HL-60/S4 treated with retinoic acid at 250 ng/mL for 4 days and 3 days (cell line): ENCODE measurements around the gene CLCA2.
"Not testable (repeated sequence)": the region's sequence is repeated elsewhere in the genome, so short reads cannot be mapped to it uniquely, and the experiment has no call there.

Experiments used
- in situ Hi-C: fragments of 300-500 bp; cut with MboI; formaldehyde crosslinking; loops from 2 replicates; pipeline ENCODE4 v1.7.0; 2022; ENCODE audit warnings: low sequenced_read_pairs

The CLCA2 gene

DNA sequence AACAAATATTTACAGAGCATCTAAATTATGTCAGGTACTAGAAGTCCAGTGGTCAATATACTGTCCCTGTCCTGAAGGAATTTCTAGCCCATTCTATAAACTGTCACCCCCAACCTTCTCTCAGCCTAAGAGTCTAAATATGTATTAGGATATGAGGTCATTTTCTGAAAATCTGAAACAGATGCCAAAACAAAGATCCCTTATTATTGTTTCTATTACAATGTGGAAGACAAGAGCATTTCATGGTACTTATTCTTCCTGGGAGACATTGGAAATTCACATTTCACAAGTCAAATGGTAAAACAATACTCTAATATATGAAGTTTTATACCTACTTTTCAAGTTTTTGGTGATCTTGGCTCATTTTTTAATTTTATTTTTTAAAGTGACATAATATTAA, 47.3 kb downstream of the CLCA2 start:
- in situ Hi-C loops: no loop called here

DNA sequence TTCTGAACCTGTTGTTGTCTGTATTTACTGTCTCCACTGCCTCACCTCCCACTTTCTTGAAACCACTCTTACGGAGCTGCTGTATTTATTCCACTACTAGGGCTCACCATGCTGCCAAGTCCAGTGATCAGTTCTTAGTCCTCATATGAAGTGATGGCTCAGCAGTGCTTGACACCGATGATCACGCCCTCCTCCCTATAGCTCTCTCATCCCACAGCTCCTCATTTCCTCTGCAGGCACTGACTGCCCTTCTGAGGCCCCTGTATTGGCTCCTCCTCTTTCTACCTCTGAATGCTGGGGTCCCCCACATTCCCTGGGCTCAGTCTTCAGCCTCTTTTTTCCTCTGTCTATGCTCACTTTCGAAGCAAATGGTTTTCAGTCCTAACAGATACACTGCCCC, 48.2 kb downstream of the CLCA2 start:
- in situ Hi-C loops: no loop called here

DNA sequence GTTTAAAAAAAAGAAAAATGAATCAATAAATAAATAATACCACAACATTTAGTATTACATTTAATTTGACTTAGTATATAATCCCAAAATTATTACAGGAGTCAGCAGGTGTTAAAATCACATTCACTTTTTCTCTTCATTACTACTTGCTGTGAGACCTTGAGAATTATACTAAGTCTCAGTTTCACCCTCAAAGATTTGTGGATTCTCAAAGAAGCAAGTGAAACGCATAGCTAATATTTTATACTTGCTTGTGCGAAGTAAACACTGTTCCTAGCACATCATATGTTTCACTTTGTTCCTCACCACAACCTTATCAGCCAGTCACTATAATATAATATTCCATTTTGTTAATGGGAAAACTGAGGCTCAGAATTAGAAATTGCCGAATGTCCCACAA, 48.8 kb downstream of the CLCA2 start:
- in situ Hi-C loops: no loop called here

DNA sequence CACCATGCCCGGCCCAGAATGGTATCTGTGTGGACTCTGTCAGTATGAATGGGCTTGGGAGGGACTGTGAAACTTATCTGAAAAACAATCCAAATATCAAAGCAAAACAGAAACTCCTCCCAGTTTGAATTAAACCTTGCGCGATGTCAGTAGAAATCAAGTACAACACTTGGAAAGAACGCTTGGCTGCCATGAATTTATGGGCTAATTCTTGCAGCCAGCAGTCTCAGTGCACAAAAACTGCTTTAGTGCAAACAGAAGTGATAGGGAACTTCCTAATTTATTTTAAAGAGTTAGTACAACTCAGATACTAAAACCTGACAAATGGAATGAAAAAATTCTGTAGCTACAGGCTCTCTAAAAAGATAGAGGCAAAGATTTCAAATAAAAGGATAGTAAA, 53.3 kb downstream of the CLCA2 start:
- in situ Hi-C loops: no loop called here

DNA sequence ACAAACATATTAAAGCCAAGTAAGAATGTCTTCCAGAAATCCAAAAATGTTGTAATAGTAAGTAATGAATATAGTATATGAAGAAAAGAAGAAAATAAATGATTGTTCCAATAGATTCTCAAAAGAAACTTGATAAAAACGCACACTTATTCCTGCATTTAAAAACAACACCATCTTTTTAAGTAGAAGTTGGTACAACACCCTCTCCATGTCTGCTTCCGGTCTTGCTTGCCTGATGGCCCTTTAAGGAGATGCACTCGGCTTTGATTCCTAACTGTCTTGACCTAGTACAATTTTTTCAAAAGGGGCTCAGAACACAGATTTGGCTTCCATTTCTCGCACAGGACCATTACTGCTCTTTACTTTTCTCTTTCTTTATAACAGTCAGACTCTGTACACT, 53.7 kb downstream of the CLCA2 start:
- in situ Hi-C loops: no loop called here

DNA sequence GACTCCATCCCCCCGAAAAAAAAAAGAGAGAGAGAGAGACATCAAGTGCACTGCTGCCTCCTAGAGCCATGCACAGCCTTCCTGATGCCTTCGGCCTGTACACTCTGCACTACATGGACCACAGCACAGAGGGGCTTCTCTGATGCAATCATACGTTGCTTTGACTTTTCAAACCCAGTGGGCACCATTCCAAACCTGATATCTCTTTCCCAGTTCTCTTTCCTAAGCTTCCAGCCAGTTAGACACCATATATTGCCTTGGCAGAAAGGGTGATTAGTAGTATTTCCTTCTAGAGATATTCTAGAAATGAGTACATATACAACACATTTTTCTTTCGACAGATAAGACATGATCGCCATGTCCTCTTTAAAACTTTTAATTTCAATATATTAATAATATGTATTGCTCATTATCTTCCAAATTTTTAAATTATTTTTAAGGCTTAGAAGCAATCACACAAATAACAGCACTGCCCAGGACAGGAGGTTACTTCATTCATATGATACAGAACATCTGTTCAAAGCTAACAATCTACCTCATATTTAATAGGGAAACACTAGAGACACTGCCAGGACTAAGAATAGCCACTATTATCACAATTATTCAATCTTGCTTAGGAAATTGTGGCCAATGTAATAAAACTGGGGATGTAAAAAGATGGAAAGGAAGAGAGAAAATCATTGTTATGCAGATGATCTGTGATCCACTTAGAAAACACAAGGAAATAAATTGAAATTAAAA, 54.6 kb downstream of the CLCA2 start:
- in situ Hi-C loops: no loop called here

DNA sequence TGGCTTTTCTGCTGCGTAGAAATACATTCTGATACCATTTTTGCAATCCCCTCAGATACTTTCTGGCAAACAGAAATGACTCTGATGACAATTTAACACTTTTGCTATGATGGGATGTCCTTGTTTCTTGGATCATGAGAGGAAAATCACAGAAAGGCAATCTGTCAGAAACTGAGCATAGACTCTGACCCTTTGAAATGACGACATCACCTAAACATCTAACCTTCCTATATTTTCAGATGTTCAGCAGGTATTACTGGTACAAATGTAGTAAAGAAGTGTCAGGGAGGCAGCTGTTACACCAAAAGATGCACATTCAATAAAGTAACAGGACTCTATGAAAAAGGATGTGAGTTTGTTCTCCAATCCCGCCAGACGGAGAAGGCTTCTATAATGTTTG, 58.0 kb downstream of the CLCA2 start:
- in situ Hi-C loops: no loop called here

DNA sequence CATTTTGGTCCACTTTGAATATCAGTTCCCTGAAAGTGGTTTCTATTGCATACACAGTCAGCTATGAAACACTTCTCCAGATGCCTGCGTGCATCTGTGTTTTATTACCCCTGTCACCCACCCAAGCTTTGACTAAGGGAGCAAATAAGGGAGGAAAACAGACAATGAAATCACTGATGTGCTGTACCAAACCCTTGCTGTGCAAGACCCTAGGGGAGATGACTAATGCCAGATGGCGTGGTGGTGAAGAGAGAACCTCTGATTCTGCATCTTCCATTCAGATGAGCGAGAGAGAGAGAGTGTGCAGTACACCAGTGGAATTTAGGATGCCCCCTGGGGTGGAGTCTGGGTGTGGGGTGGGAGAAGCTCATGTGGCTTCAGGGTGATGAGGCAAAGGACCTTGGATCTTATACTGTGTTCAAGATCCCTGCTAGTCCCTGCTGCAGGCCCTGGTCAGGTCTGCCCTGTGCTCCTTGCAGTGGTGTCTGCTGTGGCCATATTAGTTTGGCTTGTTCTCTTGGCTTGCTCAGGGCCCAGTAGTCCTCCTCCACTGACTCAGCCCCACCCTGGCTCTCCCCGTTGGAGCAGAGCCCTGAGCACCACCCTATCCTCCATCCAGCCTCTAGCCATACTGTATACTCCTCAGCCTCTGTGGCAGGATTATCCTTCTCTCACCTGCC, 63.3 kb downstream of the CLCA2 start:
- in situ Hi-C loops: no loop called here

DNA sequence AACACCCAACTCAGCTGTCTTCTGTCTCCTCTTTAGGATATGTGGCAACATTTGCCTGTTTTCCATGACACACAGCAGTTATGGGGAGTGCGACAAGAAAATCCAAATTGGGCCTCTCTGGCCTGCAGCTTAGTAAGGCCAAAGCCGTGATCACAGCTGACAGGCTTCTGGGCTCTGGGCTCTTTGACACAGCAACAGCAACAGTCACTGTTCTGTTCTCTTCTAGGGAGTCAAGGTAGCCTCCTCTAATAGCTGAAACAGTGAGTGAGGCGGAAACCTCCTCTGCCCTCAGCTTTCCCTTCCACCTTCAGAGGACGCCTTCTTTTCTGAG, 63.8 kb downstream of the CLCA2 start:
- in situ Hi-C loops: no loop called here

DNA sequence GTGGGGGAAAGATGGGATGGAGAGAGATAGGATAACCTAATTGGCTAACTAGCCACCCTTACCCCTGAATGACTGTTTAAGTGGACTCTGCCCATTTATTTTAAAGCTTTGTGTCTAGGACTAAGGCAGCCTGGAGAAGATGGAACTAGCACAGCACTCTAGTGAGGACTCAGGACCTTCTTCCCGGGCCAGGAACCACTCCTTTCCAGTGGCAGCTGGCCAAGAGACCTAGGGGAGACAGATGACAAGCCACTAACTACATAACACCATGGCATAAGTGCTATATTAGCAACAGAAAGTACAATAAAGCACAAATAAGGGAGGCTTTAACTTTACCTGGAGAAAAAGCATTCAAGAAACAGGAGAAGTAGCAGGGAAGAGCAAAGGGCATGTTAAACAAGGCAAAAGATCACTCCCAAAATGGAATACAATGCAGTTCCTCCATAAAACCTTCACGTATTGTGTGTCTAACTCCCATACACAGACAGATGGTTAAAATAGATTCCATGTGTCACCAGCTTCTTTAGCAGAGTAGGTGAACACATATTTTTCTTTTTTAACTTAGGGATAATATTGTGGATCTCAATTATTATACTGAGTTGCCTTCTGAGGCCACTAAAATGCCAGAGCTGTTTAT, 65.4 kb downstream of the CLCA2 start:
- in situ Hi-C loops: no loop called here

DNA sequence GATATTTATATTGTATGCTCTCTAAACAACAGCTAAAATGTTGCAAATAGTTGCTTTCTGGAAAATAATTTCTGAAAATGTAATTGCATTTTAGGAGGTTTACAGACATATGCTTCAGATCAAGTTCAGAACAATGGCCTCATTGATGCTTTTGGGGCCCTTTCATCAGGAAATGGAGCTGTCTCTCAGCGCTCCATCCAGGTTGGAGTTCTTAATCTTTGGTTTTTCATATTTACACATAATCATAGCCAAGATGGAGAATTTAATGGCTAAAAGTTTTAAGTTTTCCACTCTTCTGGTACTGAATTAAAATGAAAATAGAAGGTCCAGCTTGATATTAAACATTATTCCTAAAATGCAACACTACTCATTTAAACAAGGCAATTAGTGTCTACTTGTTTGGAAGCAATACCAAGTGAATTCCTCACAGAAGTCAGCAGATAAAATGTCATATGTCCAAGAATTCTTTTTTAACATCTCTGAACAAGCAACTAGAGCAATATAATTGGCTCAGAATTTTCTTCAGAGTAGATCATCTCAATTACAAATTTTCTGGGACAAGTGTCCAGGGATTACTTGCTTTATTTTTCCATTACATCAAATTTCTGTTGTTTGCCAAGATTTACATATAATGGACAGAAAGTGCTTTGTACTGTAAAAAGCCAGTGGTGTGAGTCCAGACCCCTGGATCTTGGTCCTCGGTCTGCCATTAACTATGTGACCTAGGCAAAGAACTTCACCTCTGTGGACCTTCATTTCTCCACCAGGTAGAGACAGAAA, 67.4 kb downstream of the CLCA2 start:
- in situ Hi-C loops: no loop called here

DNA sequence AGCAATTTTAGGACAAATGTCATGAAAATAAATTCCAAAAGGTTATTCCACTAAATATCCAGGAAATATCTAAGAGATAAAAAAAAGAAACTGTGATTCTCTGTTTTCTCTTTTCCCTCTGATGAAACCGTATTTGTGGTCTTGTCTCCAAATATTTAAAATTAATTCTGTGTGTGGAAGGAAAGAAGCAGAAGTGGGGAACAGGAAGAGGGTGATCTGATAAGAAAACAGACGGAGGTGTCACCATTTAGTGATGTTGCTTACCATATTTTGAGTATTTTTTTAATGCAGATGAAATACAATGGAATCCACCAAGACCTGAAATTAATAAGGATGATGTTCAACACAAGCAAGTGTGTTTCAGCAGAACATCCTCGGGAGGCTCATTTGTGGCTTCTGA, 74.3 kb downstream of the CLCA2 start:
- in situ Hi-C loops: no loop called here

DNA sequence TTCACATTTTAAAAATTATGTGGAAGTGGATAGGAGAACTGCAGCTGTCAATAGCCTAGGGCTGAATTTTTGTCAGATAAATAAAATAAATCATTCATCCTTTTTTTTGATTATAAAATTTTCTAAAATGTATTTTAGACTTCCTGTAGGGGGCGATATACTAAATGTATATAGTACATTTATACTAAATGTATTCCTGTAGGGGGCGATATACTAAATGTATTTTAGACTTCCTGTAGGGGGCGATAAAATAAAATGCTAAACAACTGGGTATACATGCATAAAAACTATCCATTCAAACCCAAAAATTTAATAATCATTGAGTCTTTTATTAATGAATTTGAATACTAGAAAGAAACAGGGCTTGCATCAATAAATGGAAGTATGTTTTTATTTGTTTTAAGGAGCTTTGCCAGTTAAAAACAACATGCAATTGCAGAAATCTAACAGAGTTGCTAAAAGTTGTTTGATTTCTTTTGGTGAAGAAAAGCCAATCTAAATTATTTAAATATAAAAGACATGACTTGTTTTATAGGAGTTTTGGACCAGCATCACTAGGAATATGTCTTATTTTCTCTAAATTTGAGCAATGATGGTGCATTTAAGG, 76.1 kb downstream of the CLCA2 start:
- in situ Hi-C loops: no loop called here

DNA sequence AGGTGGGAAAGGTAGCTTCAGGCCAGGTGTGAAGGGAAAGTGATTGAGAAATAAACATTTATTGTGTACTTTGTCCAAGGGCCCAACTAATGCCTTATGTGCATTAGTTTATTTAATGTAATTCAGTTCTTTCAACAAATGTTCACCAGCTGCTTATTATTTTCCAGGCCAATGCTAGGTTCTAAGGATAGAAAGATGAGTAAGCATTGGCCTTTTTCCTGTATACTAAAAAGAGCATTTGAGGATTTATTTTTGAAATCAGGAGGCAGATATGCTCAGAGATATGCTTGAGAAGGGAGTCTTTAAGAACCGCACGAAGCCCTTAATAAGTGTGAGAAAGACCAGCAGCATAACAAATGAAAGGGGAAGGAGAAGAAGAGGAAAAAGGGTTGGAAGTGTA, 76.7 kb downstream of the CLCA2 start:
- in situ Hi-C loops: no loop called here

DNA sequence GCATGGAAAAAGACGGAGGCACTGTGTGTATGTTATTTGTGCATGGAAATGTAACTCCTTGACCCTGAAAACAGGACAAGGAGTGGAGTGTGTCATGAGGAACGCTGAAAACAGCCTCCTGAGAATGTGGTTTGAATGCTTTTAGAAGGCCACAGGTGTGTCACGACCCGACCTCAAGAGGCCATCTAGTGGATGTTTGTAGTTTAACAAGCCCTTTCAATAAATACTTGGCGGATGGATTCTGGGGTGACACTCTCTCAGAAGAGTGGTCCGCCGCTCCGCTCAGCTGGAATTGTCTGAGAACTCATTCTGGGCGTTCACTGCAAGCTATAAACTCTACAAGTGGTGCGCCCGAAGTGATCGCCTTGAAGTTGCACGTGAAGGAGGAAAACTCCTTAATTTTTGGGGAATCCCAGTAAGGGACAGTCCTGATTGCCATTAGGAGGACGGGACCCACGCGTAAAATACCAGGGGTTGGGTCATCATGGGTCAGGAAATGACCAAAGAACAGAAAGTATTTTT, 78.2 kb downstream of the CLCA2 start:
- in situ Hi-C loops: not testable (repeated sequence)

DNA sequence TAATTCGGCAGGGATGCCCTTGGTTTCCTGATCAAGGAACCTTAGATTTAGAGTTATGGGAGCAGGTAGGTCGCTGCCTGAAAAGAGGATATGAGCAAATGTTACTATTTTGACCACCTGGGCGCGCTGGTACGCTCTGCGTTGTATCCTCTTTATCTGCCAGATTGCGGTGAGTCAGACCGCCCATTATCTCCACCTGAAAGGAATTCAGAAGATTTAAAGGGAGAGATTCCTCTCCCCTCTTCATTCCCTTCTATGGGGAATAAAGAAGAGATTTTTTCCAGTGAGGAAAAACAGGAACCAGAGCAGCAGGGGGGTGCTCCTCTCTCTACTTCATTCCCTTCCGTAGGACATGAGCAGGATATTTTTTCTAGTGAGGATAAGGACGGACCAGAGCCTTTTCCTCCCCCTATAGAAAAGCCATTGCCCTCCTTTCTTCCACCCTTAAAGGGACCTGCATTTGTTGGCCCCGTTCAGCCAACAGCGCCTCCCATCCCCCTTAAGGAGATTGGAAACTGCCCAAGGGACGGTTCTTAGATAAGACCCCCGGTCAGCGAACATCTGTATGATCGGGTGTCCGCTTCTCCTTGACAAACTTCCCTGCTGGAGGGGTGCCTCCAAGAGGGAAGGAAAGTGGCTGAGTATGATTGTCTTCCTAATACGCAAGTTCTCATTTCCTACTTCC, 78.9 kb downstream of the CLCA2 start:
- in situ Hi-C loops: no loop called here

DNA sequence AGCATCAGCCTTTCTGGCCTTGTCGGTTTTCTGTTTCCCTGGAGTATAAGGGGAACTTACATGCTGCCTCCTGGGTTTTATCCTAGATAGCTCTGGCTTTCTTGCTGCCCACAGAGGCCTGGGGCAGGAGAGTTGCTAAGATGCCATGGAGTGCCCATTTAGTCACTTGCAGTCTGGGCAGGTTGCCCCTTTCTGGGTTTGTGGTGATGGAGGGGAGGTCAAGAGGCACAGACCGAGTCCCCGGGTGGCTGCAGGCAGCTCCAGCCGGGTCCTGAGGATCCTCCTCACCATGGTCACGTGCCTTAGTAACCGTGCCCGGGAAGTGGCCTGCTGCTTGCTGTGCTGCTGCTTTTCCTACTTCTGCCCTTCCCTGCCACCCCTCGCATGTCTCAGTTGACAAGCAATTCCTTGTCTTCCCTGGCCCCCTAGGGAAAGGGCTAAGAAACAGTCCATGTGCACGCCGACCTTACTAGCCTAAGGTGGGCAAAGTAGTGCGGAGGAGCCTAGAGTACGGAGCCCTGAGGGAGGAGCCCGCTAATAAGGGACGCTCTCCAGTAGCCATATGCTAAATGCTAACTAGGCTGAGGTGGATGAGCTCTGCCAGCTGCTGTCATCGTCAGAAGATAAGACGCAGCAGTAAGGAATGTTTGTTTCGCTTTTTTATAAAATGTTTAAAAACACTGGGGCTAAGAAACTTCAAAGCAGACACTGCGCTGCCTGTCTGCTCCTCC, 79.6 kb downstream of the CLCA2 start:
- in situ Hi-C loops: no loop called here

DNA sequence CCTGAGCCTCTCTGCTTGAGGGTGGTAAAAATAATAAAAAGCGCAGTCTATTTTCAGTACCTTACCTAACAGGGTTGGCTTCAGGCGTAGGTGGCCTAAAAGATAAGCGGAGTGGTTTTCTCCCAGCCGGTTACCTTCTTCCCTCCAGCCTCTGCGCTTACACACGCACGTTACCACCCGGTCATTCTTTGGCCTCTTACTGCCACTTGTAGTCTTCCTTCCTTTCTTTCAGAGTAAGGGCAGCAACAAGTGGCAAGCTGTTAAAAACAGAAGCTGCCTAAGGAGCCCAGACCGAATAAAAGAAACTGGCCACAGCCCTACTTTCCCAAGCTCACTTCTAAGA, 80.1 kb downstream of the CLCA2 start:
- in situ Hi-C loops: no loop called here

DNA sequence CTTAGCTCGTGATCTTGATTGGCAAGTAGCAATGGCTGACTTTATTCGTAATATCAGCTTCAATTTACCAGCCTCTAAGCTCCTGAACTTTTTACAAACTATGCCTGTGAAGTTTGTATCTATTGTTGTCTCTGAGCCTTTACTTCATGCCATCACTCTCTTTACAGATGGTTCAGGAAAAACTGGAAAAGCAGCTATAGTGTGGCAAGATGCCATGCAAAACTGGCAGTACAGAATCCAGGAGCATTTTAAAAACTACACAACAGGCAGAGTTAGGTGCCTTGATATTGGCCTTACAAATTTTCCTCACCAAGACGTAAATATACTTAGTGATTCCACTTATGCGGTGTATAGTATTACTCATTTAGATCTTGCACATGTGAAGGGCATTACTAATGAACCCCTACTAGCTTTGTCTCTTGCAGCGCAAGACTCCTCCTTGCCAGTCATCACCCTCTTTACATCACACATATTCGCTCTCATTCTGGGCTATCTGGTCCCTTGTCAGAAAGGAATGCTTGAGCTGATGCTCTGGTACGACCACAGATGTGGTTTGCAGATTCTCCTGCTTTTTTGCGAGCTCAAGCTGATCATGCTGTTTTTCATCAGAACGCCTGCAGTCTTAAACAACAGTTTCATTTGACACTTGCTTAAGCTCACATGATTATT, 81.1 kb downstream of the CLCA2 start:
- in situ Hi-C loops: no loop called here

DNA sequence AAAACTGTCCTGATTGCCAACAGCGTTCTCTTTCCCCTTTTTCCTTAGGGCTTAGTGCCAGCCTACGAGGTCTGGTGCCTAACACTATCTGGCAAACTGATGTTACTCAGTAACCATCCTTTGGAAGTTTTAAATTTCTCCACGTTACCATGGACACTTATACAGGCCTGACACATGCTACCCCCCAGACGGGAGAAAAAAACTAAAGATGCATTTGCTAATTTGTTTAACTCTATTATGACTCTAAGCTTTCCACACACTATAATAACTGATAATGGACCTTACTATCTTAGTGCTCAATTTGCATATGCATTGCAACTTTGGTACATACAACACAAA, 81.6 kb downstream of the CLCA2 start:
- in situ Hi-C loops: no loop called here
